Stimulated activated CD4-positive, alpha-beta T cell treated with anti-CD3 and anti-CD28 coated beads, Interleukin-15, amount 100 ng/mL, for 24 hours (primary cell): ENCODE measurements around the gene PLSCR1.

Experiments
- DNase-seq: peaks from one replicate; pipeline ENCODE4 v3.0.0-alpha.2; 2020

Gene PLSCR1, protein sequence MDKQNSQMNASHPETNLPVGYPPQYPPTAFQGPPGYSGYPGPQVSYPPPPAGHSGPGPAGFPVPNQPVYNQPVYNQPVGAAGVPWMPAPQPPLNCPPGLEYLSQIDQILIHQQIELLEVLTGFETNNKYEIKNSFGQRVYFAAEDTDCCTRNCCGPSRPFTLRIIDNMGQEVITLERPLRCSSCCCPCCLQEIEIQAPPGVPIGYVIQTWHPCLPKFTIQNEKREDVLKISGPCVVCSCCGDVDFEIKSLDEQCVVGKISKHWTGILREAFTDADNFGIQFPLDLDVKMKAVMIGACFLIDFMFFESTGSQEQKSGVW

GRCh38 chr3:146544002-146544928, at the start of gene PLSCR1:
TSS of gene PLSCR1 (minus strand) at chr3:146544607. CDS start at chr3:146536552, 8,055 bp downstream.
- peak; percentile 88 for DNase-seq

- DNase-seq, result no peak
Observed at GRCh38 chr3:146593776-146594175, 49.4 kb upstream of the PLSCR1 start.

DNA sequence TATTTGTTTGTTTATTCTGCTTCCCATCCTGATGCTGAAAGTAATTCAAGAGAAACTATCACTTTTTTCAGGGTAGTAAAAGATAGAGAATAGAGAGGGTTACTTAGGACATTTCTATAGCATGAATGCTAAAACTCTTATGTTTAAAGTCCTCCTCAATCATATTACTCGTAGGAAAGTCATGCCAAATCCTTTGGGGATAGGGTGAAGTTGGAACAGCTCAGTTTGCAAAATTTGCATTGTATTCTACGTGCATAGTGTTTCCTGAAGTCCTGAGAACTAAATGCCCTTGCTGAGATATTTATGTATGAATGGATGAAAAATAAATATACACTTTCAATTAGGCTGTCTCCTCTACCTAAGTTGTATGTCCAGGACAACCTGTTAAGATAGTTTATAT, 46.1 kb upstream of the PLSCR1 start:
- DNase-seq, result no peak

DNA sequence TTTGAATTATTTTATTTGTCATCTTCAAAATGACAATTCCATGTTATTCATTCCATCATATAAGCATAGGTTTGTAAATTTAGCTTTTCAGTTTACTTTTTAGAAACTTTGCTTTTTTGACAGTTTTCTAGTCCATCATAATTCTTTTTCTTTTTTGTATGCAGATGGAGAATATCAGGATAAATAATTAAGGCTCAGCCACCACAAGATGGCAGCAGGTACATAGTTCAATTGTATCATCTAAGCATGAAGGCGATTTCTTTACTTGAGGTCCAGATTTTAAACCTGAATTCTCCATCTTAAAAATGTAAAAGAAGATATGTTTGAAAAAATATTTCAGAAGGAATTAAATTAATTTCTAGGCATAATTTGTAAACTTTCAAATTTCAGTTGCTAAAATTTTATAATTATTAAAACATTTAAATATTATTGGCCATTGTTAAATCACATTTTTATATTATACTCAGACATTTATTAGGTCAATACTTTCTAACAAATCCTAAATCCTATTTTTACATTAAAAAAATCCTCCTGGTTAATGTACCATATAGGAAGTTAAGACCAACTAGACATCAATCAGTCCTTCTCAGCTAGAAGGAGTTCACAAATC, 45.6 kb upstream of the PLSCR1 start:
- DNase-seq, result peak; percentile 23

- no peak for DNase-seq
Observed at GRCh38 chr3:146585156-146585555, 40.7 kb upstream of the PLSCR1 start.

- no peak for DNase-seq
Observed at GRCh38 chr3:146581951-146582467, 37.6 kb upstream of the PLSCR1 start.

DNA sequence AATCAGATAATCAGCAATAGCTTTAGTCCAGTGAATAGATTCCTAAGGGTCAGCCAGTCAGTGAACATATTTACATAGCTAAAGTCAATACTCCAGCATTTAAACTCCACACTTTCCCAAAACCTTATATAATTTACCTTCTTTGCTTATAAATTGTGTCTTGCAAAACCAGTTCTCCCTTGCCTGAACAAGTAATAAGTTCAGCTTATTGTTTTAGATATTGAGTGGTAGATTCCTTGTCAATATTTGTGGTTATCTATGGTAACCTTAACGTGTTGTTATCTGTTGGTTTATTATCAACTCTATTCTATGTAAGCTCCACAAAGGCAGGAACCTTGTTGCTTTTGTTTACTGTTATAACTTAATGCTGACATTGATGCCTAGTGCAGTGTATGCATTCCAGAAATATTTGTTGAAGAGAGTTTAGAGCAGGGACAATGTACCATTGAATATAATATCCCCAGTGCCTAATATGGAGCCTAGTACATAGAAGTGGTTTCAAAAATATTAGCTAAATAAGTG, 36.7 kb upstream of the PLSCR1 start:
- no peak for DNase-seq

- DNase-seq, result peak; percentile 28
Observed at GRCh38 chr3:146577662-146578061, 33.3 kb upstream of the PLSCR1 start.

GRCh38 chr3:146575636-146576035, 31.2 kb upstream of the PLSCR1 start:
- DNase-seq, result no peak

- DNase-seq, result no peak
Observed at GRCh38 chr3:146574173-146574572, 29.8 kb upstream of the PLSCR1 start.

DNA sequence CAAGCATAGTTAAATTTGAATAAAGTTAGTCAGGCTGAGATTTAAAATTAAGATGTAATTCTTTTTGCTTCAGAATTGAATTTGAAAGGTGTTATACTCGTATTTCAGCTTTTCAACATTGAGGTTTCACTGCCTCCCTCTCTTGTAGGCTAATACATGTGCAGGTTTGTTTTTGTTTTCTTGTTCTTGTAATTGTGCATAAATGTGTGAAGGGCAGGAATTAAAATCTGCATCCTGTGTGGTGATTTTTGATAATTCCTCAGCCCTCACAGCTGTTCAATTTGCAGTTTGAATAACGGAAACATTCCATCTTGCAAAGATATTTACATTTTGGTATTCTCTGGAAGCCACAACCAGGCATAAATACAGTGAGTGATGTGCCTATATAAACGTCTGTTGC, 24.9 kb upstream of the PLSCR1 start:
- DNase-seq, result no peak

DNA sequence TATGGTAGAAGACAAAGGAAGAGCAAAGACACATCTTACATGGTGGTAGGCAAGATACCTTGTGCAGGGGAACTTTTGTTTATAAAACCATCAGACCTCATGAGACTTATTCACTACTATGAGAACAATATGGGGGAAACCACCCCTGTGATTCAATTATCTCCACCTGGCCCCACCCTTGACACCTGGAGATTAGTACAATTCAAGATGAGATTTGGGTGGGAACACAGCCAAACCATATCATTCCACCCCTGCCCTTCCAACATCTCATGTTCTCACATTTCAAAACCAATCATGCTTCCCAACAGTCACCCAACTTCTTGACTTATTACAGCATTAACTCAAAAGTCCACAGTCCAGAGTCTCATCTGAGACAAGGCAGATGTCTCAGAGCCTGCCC, 21.7 kb upstream of the PLSCR1 start:
- no peak for DNase-seq

- DNase-seq, result no peak
Observed at GRCh38 chr3:146561879-146562278, 17.5 kb upstream of the PLSCR1 start.

- DNase-seq, result no peak
Observed at GRCh38 chr3:146561463-146561862, 17.1 kb upstream of the PLSCR1 start.

DNA sequence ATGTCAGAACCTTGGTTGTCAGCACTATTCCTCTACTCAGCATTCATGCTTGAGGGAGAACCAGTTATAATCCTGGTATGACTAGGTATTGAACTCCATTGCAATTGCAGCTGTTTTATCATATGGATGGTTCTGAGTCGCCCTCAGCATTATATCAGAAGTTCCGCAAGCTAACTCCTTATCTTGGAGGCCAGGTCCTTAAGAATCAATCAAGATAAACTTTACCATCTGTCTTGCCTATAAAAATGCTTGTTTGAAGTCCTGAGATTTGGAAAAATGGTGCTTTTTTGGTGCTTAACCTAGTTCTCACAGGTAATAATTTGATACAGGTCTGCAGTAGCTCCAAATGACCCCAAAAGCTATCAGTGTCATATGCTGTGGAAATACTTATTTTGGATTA, 16.3 kb upstream of the PLSCR1 start:
- no peak for DNase-seq

- DNase-seq, result no peak
Observed at GRCh38 chr3:146559388-146559787, 15.0 kb upstream of the PLSCR1 start.

DNA sequence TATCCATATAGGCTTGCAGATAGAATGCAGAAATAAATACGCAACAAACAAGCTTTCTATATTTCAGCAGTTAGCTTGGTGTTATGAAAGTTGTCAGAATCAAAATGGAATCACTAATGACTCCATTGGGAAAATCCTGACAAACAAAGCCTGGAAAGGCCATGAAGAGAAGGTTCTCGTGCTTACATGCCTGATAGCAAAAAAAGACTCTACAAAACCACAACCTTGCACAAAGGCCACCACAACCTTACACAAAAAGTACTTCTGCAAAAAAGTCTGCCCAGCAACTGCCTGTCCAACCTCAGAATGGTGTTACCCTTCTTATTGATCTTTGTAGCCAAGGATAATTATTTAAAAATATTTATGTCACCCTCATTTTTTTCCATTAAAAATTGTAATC, 14.4 kb upstream of the PLSCR1 start:
- DNase-seq, result no peak

DNA sequence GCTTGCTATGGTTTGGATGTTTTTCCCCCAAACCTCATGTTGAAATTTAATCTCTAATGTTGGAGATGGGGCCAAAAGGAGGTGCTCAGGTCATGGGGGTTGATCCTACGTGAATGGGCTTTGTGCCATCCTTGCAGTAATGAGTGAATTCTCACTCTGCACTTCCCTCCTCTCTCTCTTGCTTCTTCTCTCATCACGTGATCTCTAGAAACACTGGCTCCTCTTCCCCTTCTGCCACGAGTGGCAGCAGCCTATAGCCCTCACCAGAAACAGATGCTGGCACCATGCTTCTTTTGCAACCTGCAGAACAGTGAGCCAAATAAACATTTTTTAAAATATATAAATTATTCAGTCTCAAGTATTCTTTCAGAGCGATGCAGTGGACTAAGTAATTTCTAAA, 13.3 kb upstream of the PLSCR1 start:
- DNase-seq, result no peak

DNA sequence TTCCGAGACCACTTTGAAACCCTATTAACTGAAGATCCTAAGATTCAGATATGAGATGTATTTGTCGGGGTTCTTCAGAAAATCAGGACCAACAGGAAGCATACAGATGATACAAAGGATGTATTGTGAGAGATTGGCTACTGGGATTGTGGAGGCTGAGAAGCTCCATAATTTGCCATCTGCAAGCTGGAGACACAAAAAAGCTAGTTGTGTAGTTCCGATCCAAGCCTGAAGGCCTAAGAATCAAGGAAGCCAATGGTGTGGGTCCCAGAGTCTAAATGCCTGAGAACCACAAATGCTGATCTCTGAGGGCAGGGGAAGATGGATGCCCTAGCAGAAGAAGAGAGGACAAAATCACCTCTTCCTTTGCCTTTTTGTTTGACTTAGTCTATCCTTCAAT, 10.9 kb upstream of the PLSCR1 start:
- no peak for DNase-seq

DNA sequence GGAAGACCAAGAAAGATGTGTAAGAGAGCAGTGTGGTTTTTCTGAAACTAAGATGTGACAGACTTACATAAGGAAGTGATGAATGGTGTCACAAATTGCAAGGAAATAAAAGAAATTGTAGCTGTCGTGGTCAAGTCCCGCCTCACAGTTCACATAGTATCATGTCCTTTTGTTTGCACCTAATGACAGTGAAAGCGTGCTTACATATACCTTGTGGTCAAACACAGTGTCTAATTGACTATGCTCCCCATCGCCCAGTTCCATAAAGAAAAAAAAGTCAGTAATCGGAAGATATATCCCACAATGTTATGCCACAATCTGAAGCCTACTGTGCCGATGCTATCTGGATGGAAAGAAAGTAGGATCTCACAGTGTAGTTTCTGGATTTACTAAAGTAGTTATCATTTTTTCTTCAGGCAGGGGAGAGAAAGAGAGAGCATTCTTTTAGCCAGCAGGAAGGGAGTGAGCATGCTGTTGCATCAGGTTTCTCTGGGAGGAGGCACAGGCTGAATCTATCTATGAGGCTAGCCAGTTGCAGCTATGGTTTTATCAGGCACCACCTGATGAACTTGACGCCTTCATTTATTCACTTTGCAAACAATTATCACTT, 9.8 kb upstream of the PLSCR1 start:
- no peak for DNase-seq

DNA sequence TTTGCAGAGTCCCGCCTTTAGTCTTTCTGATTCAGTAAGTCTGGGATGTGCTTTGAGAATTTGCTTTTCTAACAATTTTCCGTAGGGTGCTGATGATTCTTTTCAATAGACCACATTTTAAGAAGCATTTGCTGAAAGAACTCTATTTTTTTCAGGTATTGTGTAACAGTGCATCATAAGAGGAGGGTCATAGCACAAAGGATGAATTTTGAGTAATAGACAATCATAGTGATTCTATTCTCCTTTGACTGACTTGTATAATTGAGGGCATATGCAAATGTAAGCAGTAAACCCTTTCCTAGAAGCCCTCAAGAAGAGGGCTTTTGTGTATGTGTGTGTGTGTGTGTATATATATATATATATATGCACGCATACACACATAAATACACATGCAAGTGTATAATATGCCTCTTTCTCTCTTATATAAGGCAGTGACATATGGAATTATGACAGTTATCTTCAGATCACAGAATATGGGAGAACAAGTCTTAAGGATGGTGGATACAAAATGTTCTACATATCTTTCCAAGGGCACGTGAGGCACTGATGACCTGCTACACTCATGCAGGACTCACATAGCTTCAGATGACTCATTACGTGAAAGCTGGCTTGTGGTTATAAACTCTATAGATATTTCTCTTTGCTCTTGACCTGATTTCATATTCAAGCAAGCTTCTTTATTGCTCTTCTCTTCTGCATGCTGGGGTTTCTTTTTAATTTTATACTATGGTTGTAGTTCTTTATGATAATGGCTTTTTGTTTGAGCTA, 6.5 kb upstream of the PLSCR1 start:
- DNase-seq, result peak; percentile 15

GRCh38 chr3:146550070-146550615, 5.7 kb upstream of the PLSCR1 start:
- DNase-seq, result no peak
